ENCODE measurements around the gene METTL8.
A peak's percentile ranks its signal among the peaks of the same experiment; 100 is the strongest.
"Not testable (repeated sequence)": the region's sequence is repeated elsewhere in the genome, so short reads cannot be mapped to it uniquely, and the experiment has no call there.

METTL8 gene

DNA sequence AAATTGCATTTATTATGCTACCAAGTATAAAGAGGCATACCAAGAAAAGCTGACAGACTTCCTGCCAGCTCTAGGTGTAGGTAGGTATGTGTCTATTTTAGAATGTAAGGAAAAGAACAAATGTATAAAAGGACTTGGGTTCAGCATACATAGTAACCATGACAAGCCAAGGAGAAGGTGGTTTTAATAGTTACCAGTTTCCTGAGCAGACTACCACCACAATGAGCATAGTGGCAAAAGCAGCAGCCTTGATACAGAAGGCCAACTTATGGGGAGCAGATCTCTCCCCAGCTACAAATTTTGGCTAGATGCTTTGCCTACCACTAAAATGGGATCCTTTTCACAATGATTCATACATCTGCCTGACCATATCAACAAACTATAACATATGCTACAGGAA lies 34.5 kb downstream of the METTL8 start:
- no peak for DNase-seq (ENCODE audit: low read depth)

DNA sequence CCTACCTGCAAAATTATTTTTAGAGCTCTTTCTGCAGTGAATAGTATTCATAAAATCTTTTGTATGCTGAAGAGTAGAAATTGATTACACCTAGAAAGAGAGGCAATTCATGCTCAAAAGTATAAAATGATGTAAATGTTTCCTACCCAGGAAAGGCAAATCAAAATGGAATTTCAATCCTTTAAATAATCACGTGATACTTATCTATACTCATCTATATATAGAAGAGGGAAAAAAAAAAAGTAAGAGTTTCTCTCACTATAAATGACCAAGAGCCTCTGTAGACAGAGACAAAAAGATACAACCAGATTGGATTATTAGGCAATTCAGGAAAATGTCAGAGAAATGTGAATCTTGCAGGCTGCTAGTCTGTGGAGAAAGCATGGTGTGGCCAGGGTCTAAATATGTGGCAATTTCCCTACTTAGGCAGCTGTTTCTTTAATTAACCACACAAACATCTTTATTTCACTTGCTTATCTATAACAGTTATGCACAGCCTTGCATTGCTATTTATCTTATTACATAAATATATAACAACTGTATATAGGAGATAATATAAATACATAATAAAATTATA lies 39.5 kb downstream of the METTL8 start:
- no peak for DNase-seq (ENCODE audit: low read depth)

DNA sequence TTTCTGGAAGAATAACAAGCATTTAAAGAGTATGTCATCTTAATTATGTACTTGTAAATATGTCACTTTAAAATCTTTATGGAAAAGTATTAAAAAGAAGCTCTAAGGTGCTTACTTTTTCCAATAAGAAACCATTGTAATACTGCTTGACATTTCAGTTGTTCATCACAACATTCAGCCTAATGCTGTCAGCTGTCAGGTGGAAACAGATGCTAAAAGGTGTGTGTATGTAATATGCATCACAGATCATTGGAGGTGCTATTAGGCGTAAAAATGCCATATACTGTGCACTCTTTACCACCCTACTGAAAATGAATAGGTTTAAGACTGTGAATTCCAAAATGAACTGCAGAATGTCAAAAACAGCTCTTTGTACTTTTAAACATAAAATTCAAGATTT lies 40.3 kb downstream of the METTL8 start:
- no peak for DNase-seq (ENCODE audit: low read depth)

DNA sequence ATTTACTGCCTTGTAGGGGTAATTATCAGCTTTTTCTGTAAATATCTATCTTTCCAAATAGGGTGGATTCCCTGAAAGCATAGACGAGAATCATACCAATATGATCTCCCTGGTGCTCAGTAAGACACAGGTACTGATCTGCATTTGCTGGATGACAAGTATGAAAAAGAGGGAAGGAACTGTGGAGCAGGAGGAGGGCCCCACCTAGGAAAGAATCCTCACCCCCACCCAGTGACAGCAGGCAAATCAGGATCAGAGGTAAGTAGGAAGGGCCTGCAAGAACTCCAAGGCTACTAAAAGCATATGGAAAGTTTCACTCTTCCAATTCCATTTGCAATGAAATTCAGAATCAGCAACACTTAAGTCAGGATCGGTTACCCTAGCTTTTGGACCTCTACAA lies 42.3 kb downstream of the METTL8 start:
- DNase-seq (ENCODE audit: low read depth) = no peak

DNA sequence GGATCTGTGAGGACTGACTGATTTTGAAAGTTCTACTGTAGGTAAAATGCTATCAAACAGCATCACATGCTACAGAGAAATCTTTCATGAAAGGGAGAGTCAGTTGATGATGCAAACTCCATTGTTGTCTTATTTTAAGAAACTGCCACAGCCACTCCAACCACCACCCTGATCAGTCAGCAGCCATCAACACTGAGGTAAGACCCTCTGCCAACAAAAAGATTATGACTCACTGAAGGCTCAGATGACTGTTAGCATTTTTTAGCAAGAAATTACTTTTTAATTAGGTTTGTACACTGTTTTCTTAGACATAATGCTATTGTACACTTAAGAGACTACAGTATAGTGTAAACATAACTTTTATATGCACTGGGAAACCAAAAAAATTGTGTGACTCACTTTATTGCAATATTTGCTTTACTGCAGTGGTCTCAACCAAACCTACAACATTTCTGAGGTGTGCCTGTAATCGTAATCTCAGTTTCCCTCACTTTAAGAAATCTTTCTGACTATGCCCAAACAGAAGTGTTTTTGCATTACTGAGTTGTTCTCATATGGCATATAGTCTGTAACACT lies 42.8 kb downstream of the METTL8 start:
- DNase-seq (ENCODE audit: low read depth) = peak; percentile 45

DNA sequence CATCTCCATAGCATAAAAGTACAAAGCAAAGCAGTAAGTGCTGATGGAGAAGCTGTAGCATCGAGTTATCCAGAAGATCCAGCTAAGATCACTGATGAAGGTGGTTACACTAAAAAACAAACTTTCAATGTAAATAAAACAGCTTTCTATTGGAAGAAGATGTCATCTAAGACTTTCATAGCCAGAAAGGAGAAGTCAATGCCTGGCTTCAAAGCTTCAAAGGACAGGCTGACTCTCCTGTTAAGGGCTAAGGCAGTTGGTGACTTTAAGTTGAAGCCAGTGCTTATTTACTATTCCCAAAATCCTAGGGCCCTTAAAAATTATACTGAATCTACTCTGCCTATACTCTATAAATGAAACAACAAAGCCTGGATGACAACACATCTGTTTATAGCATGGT lies 44.0 kb downstream of the METTL8 start:
- DNase-seq (ENCODE audit: low read depth) = no peak

DNA sequence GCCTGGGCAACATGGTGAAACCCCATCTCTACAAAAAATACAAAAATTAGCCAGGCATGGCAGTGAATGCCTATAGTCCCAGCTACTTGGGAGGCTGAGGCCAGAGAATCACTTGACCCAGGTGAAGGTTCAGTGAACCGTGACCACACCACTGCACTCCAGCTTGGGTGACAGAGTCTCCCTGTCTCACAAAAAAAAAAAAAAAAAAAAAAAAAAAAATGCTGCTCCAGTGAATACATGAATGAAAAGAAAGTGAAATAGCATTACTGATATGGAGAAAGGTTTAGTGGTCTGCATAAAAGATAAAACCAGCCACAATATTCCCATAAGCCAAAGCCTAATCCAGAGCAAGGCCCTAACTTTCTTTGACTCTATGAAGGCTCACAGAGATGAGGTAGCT lies 44.5 kb downstream of the METTL8 start:
- DNase-seq (ENCODE audit: low read depth) = no peak

DNA sequence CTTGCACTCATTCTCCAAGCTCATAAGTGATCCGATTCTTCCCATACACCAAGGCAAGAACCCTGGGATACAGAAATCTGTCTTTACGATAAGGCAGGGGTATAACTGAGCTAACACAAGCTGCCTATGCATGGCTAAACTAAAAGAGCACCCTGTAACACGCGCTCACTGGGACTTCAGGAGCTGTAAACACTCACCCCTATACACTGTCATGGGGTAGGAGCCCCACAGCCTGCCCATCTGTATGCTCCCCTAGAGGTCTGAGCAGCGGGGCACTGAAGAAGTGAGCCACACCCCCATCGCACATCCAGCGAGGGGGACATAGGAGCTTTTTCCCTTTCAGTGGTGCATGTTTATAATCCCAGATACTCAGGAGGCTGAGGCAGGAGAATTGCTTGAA lies 46.7 kb downstream of the METTL8 start:
- DNase-seq (ENCODE audit: low read depth) = no peak

DNA sequence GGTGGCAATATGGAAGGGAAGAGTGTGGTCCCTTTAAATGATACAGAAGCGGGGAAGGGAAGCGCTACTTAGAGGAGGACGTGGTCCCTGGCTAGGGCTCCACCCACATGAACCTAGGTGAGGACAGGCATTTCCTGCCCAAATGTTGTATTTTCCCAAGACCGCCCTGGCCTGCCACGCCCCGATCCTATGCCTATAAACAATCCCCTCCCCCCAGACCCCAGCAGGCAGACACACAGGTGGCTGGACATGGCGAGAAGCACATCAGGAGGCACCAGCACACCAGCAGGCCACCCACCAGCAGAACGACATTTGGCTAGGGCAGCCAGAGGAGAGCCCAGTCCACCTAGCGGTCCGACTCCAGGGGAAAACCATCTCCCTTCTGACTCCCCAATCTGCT lies 47.2 kb downstream of the METTL8 start:
- DNase-seq (ENCODE audit: low read depth) = no peak

DNA sequence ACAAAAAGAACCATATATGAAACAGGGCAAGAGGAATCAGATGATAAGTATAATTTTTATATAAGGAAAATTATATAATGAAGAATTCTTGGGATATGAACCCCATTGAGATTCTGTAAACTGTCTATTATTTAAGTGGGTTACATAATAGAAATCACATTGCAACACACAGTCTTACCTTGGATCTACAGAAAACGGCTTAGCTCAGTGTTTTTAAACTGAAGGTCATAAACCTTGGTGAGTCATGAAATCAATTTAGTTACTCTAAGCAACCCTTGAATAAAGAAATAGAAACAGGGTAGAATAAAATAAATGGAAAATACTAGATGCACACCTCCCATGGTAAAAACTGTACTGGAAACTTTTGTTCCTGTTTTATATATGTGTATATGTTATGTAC lies 50.7 kb downstream of the METTL8 start:
- DNase-seq (ENCODE audit: low read depth) = no peak

DNA sequence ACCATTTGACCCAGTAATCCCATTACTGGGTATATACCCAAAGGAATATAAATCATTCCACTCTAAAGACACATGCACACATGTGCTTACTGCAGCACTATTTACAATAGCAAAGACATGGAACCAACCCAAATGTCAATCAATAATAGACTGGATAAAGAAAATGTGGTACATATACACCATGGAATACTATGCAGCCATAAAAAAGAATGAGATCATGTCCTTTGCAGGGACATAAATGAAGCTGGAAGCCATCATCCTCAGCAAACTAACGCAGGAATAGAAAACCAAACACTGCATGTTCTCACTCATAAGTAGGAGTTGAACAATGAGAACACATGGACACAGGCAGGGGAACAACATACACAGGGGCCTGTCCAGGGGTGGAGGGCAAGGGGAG lies 51.6 kb downstream of the METTL8 start:
- not testable (repeated sequence) for DNase-seq (ENCODE audit: low read depth)

DNA sequence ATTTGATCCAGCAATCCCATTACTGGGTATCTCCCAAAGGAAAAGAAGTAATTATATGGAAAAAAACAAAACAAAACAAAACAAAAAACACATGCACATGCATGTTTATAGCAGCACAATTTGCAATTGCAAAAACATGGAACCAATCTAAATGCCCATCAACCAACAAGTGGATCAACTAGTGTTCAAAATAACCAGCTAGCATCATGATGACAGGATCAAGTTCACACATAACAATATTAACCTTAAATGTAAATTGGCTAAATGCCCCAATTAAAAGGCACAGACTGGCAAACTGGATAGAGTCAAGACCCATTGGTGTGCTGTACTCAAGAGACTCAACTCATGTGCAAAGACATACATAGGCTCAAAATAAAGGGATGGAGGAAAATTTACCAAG lies 55.9 kb downstream of the METTL8 start:
- DNase-seq (ENCODE audit: low read depth) = not testable (repeated sequence)

DNA sequence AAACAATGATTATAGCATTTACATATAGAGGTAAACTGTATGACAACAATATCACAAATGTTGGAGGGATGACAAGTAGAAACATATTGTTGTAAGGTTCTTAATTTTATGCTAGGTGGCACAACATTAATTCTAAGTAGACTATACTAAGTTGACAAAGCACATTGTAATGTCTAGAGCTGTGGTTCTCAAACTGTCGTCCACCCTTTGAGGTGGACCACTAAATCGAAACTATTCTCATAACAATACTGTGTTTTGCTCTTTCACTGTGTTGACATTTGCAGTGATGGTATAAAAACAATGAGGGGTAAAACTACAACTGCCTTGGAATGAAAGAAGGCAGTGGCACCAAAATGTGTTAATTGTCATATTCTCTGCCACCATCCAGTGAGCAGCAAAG lies 66.1 kb downstream of the METTL8 start:
- DNase-seq (ENCODE audit: low read depth) = no peak

DNA sequence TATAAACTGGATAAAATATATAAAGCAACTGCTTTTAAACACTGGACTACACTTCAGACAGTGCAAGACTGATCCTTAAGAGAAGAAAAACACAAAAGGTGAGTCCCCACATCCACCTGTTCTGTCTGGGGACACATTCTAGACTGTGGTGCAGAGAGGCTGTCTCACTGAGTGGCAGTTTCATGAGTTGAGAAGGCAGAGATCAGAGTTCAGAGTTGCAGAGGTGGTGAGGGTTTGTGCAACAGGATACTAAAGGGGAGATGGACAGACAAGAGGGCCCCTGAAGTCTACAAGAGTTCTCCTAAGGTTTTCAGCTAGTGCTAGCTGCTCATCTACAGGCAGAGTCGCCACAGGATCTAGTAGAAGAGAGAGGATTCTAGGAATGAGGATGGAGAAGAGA lies 68.0 kb downstream of the METTL8 start:
- DNase-seq (ENCODE audit: low read depth) = no peak

DNA sequence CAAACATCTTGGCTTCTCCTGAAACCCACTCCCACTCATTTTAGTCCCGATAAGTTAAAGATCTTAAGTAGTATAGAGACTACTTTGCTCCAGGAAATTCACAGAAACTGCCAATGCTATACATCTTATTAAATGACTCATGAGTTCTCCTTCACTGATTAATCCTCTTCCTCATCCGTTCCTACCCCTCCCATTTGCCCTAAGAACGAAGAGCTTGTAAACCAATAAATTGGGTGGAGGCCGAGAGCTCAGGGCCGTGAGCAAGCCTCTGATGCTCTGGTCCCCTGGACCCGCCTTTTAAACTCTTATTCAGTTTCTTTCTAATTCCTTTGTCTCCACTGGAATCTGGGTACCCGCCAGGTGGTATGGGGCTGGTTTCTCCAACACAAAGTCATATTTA lies 68.6 kb downstream of the METTL8 start:
- no peak for DNase-seq (ENCODE audit: low read depth)

DNA sequence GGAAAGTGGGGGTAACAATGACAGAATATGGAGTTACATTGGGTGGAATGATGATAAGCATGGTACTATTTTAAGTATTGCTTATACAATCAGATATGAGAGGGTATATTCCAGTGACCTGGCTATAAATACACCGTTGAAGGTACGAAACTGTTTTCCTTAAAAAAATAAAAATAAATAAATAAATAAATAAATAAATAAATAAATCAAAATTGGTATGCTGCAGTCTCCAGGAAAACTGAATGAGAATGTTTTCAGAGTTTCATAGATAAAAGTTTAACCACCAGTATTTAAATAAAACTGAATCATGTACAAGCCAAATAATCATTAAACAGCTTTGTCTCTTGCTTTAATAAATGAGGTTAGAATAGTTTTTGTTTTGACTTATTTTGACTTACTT lies 71.4 kb downstream of the METTL8 start:
- no peak for DNase-seq (ENCODE audit: low read depth)

DNA sequence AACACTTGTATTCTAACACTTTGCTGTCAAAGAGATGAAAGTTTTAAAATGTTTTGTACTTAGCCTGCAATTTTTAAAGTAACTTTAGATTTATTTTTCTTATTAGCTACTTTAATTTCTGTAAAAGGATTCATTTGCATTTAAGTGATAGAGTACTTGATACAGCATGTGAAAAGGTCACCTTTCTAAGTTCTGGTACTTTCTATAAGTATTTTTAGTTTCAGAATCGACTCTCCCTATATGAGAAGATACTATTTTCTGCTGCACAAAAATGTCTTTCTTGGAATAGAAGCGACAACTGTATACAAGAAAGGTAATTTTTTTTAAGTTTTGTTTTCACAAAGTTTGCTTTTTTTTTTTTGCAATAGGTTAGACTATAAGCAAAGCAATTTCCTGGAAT lies 72.9 kb downstream of the METTL8 start:
- DNase-seq (ENCODE audit: low read depth) = no peak

DNA sequence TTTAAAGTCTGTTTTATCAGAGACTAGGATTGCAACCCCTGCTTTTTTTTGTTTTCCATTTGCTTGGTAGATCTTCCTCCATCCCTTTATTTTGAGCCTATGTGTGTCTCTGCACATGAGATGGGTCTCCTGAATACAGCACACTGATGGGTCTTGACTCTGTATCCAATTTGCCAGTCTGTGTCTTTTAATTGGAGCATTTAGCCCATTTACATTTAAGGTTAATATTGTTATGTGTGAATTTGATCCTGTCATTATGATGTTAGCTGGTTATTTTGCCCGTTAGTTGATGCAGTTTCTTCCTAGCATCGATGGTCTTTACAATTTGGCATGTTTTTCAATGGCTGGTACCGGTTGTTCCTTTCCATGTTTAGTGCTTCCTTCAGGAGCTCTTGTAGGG lies 80.0 kb downstream of the METTL8 start:
- DNase-seq (ENCODE audit: low read depth) = not testable (repeated sequence)

DNA sequence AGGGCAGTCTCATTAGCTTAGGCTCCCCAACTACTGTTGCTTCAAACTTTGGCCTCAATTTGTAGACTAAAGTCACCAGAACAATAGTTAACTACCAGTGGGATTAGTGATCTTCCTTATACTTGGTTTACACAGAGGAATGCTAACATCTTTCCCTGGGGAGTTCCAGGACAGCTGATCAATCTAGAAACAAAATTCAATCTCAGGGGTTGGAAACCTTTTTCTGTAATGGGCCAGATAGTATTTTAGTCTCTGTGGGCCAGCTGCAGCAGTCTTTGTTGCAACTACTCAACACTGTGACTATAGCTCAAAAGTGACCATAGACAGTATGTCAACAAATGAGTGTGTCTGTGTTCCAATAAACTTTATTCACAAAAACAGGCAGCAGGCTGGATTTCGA lies 85.7 kb downstream of the METTL8 start:
- no peak for DNase-seq (ENCODE audit: low read depth)

DNA sequence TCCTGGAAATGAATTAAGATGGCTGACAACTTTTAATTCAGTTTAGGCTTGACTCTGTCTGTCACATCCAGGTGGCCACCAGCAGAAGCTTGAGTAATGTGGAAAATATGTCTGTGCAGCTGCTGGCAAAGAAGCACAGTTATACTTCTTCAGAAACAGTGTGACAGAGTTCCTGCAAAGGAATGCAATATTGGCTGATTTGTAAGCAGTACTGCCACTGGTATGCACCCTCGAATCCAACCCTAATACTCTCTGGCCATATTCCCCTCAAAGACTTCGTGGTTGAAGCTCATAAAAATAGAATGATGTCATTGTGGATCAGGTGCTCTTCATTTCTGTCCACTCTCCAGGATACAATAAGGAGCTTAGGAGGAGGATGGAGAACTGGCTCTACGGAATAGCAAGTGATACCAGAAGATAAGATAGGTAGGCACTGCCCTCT lies 86.2 kb downstream of the METTL8 start:
- peak; percentile 87 for DNase-seq (ENCODE audit: low read depth)

DNA sequence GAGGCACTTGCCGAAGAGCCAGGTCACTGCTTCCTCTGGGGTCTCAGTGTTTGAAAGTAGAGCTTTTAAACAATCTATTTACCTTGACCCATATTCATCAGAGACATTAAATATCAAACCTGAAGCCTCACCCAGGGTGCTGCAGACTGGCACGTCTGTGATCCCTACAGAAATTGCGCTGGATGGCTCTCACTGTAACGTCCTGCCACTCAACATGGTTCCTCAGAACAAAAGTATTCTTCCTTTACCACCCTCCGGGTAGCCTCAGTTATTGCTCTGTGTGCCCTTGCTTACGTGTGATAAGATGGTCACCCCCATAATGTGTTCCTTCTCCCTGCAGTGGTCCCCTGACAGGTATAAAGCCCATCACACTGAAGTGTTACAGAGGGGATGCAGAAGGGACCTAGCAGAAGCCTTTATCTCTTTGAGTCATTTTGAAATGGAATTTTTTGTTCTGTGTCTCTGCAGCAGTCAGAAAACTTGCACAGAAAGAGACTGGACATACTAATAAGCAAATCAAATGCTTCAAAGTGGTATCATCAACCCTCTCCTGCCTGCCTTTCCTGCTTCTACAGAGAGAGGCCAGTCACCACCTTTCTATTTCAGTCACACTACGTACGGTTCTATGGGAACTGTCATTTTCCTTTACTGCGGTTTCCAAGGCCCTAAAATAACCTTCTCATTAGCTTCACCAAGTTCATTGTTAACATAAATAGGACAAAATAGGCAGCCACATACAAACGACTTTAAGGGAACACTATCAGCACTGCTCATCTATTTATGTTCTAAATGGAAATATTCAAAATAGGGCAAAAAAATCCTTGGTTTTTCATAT lies 86.8 kb downstream of the METTL8 start:
- no peak for DNase-seq (ENCODE audit: low read depth)

DNA sequence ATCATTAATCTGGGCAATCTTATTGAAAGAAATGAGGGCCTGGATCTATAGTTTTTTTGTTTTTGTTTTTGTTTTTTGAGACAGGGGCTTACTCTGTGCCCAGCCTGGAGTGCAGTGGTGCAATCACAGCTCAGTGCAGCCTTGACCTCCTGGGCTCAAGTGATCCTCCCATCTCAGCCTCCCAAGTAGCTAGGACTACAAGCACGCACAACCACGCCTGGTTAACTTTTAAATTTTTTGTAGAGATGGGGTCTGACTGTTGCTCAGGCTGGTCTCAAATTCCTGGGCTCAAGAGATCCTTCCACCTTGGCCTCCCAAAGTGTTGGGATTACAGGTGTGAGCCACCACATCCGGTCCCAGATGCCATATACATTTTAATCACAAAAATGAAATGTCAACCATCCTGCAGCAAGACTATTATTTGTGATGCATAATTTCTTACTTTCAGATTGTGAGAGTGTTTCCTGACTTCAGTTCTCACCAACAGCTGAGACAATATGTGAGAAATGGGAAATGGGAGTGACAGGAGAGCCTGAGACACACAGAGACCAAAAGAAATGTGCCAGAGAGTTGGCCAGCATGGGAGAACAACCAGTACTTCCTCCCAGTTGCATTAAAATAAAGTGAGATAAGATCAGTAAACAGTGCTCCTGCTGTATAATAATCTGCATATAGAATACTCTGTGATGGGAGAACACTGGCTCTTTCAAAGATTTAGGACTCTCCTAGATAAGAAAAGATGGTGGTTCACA lies 87.6 kb downstream of the METTL8 start:
- no peak for DNase-seq (ENCODE audit: low read depth)

DNA sequence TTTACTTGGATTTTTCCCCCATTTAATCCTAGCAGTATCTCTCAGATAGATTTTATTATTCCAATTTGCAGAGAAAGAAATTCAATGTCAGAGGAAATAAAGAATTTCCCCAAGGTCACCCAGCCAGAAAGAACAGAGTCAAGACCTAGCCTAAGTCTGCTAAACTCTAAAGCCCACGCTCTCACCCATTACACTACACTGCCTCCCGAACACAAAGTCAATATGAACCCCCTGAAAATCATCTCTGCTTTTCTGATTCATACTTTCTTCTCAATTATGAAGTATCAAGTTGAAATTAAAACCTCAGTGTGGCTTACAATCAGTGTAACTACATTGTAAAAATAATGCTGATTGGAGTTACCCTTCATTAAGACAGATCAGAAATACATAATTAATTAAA lies 89.6 kb downstream of the METTL8 start:
- DNase-seq (ENCODE audit: low read depth) = no peak

Data from GM04503 (cell line).